Subcutaneous adipose tissue (tissue), 4 donors: ENCODE measurements around the gene GBF1. TPM values are rescaled to one million over a fixed set of nuclear protein-coding genes. Genes with fewer than 3 reads are reported as not detected.

Source experiments
- total RNA-seq, 4 donors: library from RNA; depleted of rRNA; stranded (reverse); fragments of >200 nt; gene quantifications; one replicate each; pipeline ENCODE4 v1.1.0, GENCODE V29; 2016
- TF ChIP-seq, protein P1 (sequence below): fragments of 450-650 bp; IDR thresholded peaks from one replicate; pipeline ENCODE4 v1.5.1; 2016; ENCODE audit warnings: low read depth, mild to moderate bottlenecking, control low read depth, antibody characterized with exemption, moderate library complexity

The GBF1 gene
- total RNA-seq, 4 donors from 2014 or later: 21.6 to 34.3 (median 24.0) TPM

DNA sequence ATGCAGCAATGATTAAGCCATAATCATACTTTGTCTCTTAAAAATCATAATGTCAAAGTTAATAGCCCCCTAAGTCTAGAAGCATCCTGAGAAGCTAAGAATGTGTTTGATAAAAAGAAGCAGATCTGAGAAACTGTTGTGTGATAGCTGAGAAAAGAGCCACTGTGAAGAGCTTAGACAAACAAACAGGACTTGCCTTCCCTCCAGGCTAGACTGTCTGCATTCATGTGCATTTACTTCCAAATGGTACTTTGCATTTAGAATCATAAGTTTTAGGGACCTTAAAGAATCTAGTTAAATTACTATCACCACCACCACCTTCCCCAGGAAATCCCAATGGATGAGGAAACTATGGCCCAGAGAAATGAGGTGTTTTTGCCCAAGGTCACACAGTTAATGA, 87.4 kb downstream of the GBF1 start:
- TF ChIP-seq, protein P1, sequence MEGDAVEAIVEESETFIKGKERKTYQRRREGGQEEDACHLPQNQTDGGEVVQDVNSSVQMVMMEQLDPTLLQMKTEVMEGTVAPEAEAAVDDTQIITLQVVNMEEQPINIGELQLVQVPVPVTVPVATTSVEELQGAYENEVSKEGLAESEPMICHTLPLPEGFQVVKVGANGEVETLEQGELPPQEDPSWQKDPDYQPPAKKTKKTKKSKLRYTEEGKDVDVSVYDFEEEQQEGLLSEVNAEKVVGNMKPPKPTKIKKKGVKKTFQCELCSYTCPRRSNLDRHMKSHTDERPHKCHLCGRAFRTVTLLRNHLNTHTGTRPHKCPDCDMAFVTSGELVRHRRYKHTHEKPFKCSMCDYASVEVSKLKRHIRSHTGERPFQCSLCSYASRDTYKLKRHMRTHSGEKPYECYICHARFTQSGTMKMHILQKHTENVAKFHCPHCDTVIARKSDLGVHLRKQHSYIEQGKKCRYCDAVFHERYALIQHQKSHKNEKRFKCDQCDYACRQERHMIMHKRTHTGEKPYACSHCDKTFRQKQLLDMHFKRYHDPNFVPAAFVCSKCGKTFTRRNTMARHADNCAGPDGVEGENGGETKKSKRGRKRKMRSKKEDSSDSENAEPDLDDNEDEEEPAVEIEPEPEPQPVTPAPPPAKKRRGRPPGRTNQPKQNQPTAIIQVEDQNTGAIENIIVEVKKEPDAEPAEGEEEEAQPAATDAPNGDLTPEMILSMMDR: no peak

DNA sequence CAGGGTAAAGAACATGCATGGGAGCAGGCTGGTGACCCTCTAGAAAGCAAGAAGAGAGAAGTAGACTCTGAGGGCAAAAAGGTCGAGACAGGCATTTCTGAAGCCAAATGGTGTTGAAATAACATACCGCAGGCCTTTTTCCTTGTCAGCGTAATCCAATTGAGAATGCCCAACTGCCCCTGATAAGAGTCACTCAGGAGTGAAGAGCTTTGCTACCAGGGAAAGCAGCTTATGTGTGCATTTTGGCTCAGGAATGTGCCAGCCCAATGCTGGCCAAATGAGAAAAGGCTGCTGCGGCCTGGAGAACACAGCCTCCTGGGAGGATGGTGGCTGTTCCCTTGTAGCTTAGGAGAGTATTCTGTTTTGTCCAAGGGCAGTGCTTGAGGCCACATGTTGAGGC, 88.8 kb downstream of the GBF1 start:
- TF ChIP-seq, protein P1: no peak

DNA sequence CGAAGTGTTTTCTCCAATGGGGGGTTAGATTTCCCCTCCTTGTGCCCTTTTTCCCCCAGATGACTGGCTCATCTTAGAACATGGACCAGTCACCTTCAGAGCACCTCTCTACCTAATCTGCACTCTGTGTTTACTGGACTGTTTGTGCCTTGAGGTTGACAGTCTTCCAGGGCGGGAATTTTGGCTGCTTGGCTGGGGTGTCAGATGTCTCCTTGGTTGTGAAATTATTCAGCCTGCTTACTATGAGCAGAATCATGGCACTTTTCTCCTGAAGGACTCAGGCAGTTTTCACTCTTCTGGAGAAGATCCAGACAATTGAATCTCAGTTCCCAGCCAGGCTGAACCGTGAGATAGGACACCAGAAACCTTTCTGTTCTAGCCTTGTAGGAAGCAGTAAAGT, 89.9 kb downstream of the GBF1 start:
- TF ChIP-seq, protein P1: no peak

DNA sequence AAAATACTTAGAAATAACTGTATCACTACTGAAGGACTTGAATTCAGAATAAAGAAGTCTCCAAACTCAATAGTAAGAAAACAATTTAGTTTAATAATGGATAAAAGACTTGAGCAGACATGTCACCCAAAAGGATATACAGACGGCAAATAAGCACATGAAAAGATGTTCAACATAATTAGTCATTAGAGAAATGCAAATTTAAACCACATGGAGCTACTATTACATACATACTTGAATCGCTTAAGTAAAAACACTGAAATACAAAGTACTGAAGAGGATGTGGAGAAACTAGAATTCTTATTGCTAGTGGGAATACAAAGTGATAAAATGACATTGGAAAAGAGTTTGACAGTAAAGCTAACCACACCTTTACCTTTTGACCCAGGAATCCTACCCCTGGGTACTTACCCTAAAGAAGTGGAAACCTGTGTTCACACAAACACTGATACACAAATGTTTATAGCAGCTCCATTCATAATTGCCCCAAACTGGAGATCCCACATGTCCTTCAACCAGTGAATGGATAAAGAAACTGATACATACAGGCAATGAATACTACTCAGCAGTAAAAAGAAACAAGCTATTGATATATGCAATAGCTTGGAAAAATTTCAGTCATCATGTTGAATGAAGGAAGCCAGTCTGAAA, 95.8 kb downstream of the GBF1 start:
- TF ChIP-seq, protein P1: no peak

DNA sequence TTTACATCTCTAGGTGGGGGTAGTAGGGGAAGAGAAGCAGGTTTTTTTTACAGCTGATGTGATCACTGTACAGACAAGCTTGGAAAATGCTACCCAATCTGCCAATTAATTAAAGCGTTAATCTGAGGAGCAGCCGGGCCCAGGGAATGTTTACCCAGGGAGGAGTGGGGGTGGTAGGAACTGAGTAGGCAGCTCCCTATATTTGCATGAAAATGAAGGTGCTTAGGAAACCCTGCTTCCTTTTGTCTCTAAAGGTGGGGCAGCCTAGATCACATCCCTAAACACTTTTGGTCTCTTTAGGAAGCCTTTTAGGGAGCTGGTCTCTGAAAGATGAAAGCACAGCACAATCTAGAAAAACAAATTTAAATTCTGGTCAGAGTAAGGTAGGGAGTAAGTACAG, 97.1 kb downstream of the GBF1 start:
- TF ChIP-seq, protein P1: no peak

DNA sequence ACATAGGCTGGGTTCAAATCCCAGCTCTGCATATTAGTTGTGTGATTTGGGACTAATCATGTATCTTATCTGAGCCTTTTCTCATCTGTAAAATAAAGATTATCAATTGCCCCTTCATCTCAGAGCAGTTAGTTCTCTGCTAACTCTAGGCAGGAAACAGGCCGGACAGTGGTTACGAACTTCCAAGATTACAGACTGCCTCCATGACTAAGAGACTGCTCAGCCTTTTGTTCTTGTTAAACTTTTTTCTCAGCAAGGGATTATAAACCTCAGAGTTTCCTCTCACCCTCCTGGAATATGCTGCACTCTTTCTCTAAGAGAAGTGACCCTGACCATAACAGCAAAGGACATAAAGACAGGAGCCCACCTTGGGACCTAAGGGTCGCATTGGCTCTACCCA, 97.6 kb downstream of the GBF1 start:
- TF ChIP-seq, protein P1: no peak

DNA sequence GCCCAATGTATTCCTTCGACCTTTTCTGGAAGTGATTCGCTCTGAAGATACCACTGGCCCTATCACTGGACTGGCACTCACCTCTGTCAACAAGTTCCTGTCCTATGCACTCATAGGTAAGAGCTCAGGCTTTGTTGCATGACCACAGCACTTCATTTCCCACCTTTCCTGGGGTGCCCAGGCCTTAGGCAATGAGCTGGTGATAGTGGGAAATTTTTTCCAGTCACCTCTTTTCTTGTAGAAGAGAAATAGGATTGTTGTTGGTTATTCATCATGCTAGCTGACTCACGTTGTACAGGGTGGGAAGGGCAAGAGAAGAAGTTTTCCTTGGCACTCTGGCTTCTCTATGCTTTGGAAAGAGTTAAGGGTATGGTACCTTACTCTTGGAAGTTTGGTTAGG, 98.7 kb downstream of the GBF1 start:
- TF ChIP-seq, protein P1: no peak
